PFSK-1 (cell line): ENCODE data around the gene CYFIP2.

Experiments used
- FOXP2 ChIP-seq: optimal IDR thresholded peaks from 2 replicates; pipeline ENCODE3; 2011; ENCODE audit warnings: borderline replicate concordance, control low read depth, inconsistent platforms; ENCODE audit not compliant: insufficient read depth; ENCODE audit errors: extremely low read length, extremely low read depth
- POLR2AphosphoS5 ChIP-seq: IDR thresholded peaks from 2 replicates; pipeline ENCODE4 v1.6.1; 2012; ENCODE audit warnings: low read depth, mild to moderate bottlenecking, control low read depth, low read length, moderate library complexity
- REST ChIP-seq, 2 experiments: IDR thresholded peaks; 2 replicates each; pipeline versions ENCODE4 v1.6.1 to v1.8.0; 2011 to 2012; ENCODE audit warnings: low read depth in 2 of 2, low read length in 2 of 2, control low read depth in 1 of 2, inconsistent platforms in 1 of 2, mild to moderate bottlenecking in 1 of 2, moderate library complexity in 1 of 2; ENCODE audit not compliant: insufficient read depth in 1 of 2
- SIN3A ChIP-seq: IDR thresholded peaks from 2 replicates; pipeline ENCODE4 v1.6.1; 2012; ENCODE audit warnings: mild to moderate bottlenecking, low read length, moderate library complexity, borderline replicate concordance; ENCODE audit not compliant: insufficient read depth
- TAF1 ChIP-seq: IDR thresholded peaks from 2 replicates; pipeline ENCODE4 v1.6.1; 2012; ENCODE audit warnings: low read length, control low read depth, borderline replicate concordance; ENCODE audit not compliant: insufficient read depth

CYFIP2 gene

GRCh38 chr5:157290981-157291711 lies 25.2 kb downstream of the CYFIP2 start:
- TF ChIP-seq SIN3A: no peak
- TF ChIP-seq REST (IDR thresholded peaks at IDR 0.05; ENCODE audit: insufficient read depth in 1 of 2, low read depth in 2 of 2, low read length in 2 of 2): no peak
- no peak for TF ChIP-seq POLR2AphosphoS5
- TF ChIP-seq FOXP2: no peak
- no peak for TF ChIP-seq TAF1

- no peak for TF ChIP-seq TAF1
- TF ChIP-seq REST (IDR thresholded peaks at IDR 0.05; ENCODE audit: insufficient read depth in 1 of 2, low read depth in 2 of 2, low read length in 2 of 2): no peak
- no peak for TF ChIP-seq FOXP2
- no peak for TF ChIP-seq SIN3A
Observed at GRCh38 chr5:157292599-157292998, 26.7 kb downstream of the CYFIP2 start.

- TF ChIP-seq TAF1 (no peak), SIN3A (no peak), REST (IDR thresholded peaks at IDR 0.05; ENCODE audit: insufficient read depth in 1 of 2, low read depth in 2 of 2, low read length in 2 of 2) (no peak), POLR2AphosphoS5 (no peak), FOXP2 (no peak)
Observed at GRCh38 chr5:157294407-157295091, 28.6 kb downstream of the CYFIP2 start.

GRCh38 chr5:157295247-157295646 lies 29.3 kb downstream of the CYFIP2 start:
- TF ChIP-seq TAF1 (no peak), SIN3A (no peak), FOXP2 (no peak), POLR2AphosphoS5 (no peak), REST (IDR thresholded peaks at IDR 0.05; ENCODE audit: insufficient read depth in 1 of 2, low read depth in 2 of 2, low read length in 2 of 2) (no peak)

- TF ChIP-seq POLR2AphosphoS5: no peak
- TF ChIP-seq REST (IDR thresholded peaks at IDR 0.05; ENCODE audit: insufficient read depth in 1 of 2, low read depth in 2 of 2, low read length in 2 of 2): no peak
- TF ChIP-seq FOXP2: no peak
- no peak for TF ChIP-seq TAF1
- TF ChIP-seq SIN3A: no peak
Observed at GRCh38 chr5:157300564-157300963, 34.6 kb downstream of the CYFIP2 start.
